Nephron (organoid): ENCODE measurements around the gene KATNA1.

Source experiments
- H3K27ac Mint-ChIP-seq, 3 experiments: 2 replicates each; pipeline ENCODE4 v1.8.0; 2020; ENCODE audit warnings: mixed read lengths in 3 of 3, mild to moderate bottlenecking in 2 of 3, moderate library complexity in 1 of 3
- H3K27me3 Mint-ChIP-seq: 2 replicates; pipeline ENCODE4 v1.8.0; 2021; ENCODE audit warnings: low read depth, mild to moderate bottlenecking, moderate library complexity, mixed read lengths
- H3K36me3 Mint-ChIP-seq: 2 replicates; pipeline ENCODE4 v1.8.0; 2020; ENCODE audit warnings: low read depth, mixed read lengths
- H3K4me1 Mint-ChIP-seq: 2 replicates; pipeline ENCODE4 v1.8.0; 2020; ENCODE audit warnings: mixed read lengths
- H3K4me3 Mint-ChIP-seq, 3 experiments: 2 replicates each; pipeline ENCODE4 v1.8.0; 2020; ENCODE audit warnings: mild to moderate bottlenecking in 3 of 3, mixed read lengths in 3 of 3, moderate library complexity in 2 of 3
- H3K9me3 Mint-ChIP-seq: 2 replicates; pipeline ENCODE4 v1.8.0; 2020; ENCODE audit warnings: mixed read lengths
- TF ChIP-seq, protein P1 (sequence below), 3 experiments: fragments of 200-600 bp; sonication (generic); IDR thresholded peaks; one replicate each; pipeline ENCODE4 v1.5.0; 2021; ENCODE audit warnings: antibody characterized with exemption in 3 of 3; ENCODE audit not compliant: unreplicated experiment in 3 of 3

Gene KATNA1

DNA sequence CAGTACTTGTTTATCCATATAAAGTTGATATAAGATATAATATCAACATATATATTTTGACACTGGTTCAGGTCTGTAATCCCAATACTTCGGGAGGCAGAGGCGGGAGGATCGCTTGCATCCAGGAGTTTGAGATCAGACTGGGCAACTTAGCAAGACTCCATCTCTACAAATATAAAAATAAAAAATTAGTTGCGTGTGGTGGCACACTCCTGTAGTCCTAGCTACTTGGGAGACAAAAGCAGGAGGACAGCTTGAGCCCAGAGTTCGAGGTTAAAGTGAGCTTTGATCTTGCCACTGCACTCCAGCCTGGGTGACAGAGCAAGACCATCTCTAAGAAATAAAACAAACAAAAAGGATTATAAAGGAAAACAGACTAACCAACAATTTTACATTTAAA, 8.9 kb upstream of the KATNA1 start:
- TF ChIP-seq, protein P1, sequence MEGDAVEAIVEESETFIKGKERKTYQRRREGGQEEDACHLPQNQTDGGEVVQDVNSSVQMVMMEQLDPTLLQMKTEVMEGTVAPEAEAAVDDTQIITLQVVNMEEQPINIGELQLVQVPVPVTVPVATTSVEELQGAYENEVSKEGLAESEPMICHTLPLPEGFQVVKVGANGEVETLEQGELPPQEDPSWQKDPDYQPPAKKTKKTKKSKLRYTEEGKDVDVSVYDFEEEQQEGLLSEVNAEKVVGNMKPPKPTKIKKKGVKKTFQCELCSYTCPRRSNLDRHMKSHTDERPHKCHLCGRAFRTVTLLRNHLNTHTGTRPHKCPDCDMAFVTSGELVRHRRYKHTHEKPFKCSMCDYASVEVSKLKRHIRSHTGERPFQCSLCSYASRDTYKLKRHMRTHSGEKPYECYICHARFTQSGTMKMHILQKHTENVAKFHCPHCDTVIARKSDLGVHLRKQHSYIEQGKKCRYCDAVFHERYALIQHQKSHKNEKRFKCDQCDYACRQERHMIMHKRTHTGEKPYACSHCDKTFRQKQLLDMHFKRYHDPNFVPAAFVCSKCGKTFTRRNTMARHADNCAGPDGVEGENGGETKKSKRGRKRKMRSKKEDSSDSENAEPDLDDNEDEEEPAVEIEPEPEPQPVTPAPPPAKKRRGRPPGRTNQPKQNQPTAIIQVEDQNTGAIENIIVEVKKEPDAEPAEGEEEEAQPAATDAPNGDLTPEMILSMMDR (IDR thresholded peaks at IDR 0.05; ENCODE audit: unreplicated experiment in 3 of 3): no peak
- peaks cover 43% of the 10 kb centered on the region for H3K36me3 Mint-ChIP-seq
- H3K4me1 Mint-ChIP-seq: no peaks in the 10 kb centered on the region
- H3K9me3 Mint-ChIP-seq: peaks cover 3% of the 10 kb centered on the region
- H3K27ac Mint-ChIP-seq: no peak overlapping the region
- H3K4me3 Mint-ChIP-seq: no peak overlapping the region
- H3K27me3 Mint-ChIP-seq: no peaks in the 10 kb centered on the region

DNA sequence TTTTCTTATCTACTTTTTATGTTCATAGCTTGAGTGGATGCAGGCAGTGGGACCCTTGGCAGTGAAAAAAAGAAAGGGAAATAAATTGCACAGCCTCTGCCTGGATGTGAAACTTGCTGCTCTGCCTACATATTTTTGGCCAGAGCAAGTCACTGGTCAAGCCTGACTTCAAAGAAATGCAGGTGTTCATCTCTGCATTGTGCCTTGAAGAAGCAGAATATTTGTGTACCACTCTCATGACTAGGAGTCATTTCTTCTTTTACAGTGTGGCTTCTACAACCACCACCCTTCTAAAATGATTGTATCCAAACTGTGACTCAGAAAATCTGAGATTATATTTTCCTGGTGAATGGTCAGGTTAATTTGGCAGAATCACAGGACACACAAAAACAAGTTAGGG, 2.5 kb upstream of the KATNA1 start:
- TF ChIP-seq, protein P1 (IDR thresholded peaks at IDR 0.05; ENCODE audit: unreplicated experiment in 3 of 3): no peak
- Mint-ChIP-seq H3K4me1 (peaks cover 10% of the 10 kb centered on the region), H3K9me3 (peaks cover 3% of the 10 kb centered on the region), H3K27me3 (no peaks in the 10 kb centered on the region), H3K27ac (no peak overlapping the region), H3K4me3 (no peak overlapping the region), H3K36me3 (peaks cover 16% of the 10 kb centered on the region)

DNA sequence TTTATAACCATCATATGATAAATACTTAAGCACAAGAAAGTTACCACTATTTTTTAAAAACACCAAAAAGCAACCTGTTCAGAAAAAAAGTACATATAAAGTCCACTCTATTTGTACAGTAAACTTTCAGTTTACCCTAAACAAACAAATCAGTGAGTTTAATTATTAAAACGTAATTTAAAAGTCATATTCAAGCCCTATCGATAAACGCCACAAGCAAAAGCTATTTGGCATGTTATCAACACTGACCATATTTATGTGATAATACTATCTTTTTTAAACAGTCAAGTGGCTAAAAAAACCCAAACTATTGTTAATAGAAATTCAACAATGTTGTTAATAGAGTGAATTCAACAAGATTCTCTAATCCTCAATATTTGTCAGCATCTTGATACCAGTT, 1.9 kb downstream of the KATNA1 start:
- peaks cover 13% of the 10 kb centered on the region for H3K4me1 Mint-ChIP-seq
- TF ChIP-seq, protein P1 (IDR thresholded peaks at IDR 0.05; ENCODE audit: unreplicated experiment in 3 of 3): no peak

DNA sequence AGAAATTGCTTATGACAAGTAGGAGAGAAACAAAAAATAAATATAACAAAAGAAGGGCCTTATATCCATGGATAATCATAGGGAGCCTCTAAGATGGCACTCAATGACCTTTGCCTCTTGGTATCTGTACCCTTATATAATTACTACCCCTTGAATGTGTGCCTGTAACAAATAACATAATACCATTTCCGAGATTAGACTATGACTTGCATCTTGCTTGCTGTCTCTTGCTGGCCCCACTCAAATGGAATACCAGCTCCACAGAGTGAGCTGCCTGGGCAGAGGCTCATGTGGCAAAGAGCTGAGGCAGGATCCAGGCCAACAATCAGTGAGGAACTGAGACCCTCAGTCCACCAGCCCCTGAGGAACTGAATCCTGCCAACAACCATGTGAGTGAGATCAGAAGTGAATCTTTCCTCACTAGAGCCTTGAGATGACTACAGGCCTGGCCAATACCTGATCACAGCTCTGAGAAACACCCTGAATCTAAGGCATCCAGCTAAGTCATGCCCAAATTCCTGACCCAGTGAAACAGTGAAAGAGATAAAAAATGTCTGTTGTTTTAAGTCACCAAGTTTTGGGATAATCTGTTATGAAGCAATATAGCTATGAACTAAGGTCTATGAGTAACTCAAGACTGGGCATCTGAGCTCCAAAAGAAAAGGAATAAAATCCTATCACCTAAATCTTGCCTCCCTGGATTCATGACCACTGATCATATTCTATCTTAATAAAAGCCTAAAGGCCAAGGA, 5.5 kb downstream of the KATNA1 start:
- TF ChIP-seq, protein P1 (IDR thresholded peaks at IDR 0.05; ENCODE audit: unreplicated experiment in 3 of 3): no peak
- H3K9me3 Mint-ChIP-seq: no peaks in the 10 kb centered on the region
- peaks cover 14% of the 10 kb centered on the region for H3K36me3 Mint-ChIP-seq
- H3K27me3 Mint-ChIP-seq: no peaks in the 10 kb centered on the region
- H3K4me3 Mint-ChIP-seq: no peak overlapping the region
- peaks cover 13% of the 10 kb centered on the region for H3K4me1 Mint-ChIP-seq
- H3K27ac Mint-ChIP-seq: no peak overlapping the region

More for the DNA sequence above, 1.9 kb downstream of the KATNA1 start:
- Mint-ChIP-seq H3K27ac (no peak overlapping the region), H3K4me3 (peak overlapping the region in 2 of 3 experiments; percentile 92 to 95), H3K36me3 (peaks cover 4% of the 10 kb centered on the region), H3K27me3 (no peaks in the 10 kb centered on the region), H3K9me3 (no peaks in the 10 kb centered on the region)

DNA sequence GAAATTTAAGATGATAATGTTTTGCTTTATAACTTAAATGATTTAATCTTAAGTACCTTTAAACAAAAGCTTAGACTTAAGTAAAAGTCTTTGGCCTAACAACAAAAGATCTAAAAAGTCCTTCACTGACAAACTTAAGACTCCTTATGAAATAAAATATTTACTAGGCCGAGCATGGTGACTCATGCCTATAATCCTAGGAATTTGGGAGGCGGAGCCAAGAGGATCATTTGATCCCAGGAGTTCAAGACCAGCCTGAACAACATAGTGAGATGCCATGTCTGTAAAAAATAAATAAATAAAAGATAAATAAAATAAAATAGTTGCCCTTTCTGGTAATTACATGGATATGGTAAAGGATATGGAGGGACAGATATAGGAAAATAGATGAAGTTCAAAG, 12.4 kb downstream of the KATNA1 start:
- peaks cover 20% of the 10 kb centered on the region for H3K36me3 Mint-ChIP-seq
- no peaks in the 10 kb centered on the region for H3K9me3 Mint-ChIP-seq
- H3K4me3 Mint-ChIP-seq: no peak overlapping the region
- H3K27me3 Mint-ChIP-seq: no peaks in the 10 kb centered on the region
- no peak overlapping the region for H3K27ac Mint-ChIP-seq
- H3K4me1 Mint-ChIP-seq: no peaks in the 10 kb centered on the region
- TF ChIP-seq, protein P1 (IDR thresholded peaks at IDR 0.05; ENCODE audit: unreplicated experiment in 3 of 3): no peak

DNA sequence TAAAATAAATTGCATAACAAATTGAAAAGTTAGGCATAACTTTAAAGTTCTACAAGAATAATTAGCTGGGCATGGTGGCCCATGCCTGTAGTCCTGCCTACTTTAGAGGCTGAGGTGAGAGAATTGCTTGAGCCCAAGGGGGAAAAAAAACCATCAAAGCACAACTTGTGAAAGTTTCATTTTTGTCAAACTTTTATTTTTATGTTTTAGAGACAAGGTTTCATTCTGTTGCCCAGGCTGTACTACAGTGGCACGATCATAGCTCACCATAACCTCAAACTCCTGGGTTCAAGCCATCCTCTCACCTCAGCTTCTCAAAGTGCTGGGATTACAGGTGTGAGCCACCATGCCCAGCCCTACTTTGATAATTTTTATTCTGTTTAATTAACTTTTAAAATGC, 14.2 kb downstream of the KATNA1 start:
- peaks cover 22% of the 10 kb centered on the region for H3K36me3 Mint-ChIP-seq
- H3K4me3 Mint-ChIP-seq: no peak overlapping the region
- no peak overlapping the region for H3K27ac Mint-ChIP-seq
- H3K27me3 Mint-ChIP-seq: no peaks in the 10 kb centered on the region
- no peaks in the 10 kb centered on the region for H3K9me3 Mint-ChIP-seq
- H3K4me1 Mint-ChIP-seq: no peaks in the 10 kb centered on the region
- TF ChIP-seq, protein P1 (IDR thresholded peaks at IDR 0.05; ENCODE audit: unreplicated experiment in 3 of 3): no peak
